ENCODE results near the gene FHL1. TPM values are rescaled to one million over a fixed set of nuclear protein-coding genes. Genes with fewer than 3 reads are reported as not detected.

The FHL1 gene
- total RNA-seq, 6 donors from 2014 or later, result 114 to 426 (median 255) TPM

GRCh38 chrX:136220951-136221350, 73.6 kb downstream of the FHL1 start:
- peaks cover 0 to 18% (median 0%) of the 10 kb centered on the region in 4 donors for H3K36me3 ChIP-seq
- H3K4me1 ChIP-seq, result no peaks in the 10 kb centered on the region
- no peak for TF ChIP-seq CTCF (IDR thresholded peaks at IDR 0.05)
- no peak for TF ChIP-seq POLR2A (IDR thresholded peaks at IDR 0.05)
- no peak for TF ChIP-seq EP300 (IDR thresholded peaks at IDR 0.05)
- TF ChIP-seq POLR2AphosphoS5 (IDR thresholded peaks at IDR 0.05), result no peak
- DNase-seq, result no peak
- WGBS, 2 donors, result 71 to 85% methylated on average over 3 of the region's 3 CpGs
- no peaks in the 10 kb centered on the region for H3K27me3 ChIP-seq
- ATAC-seq (ENCODE audit: low FRiP score in 2 of 2), result no peak
- H3K4me3 ChIP-seq, result no peak overlapping the region
- no peaks in the 10 kb centered on the region for H3K9me3 ChIP-seq
- no peak overlapping the region for H3K27ac ChIP-seq

DNA sequence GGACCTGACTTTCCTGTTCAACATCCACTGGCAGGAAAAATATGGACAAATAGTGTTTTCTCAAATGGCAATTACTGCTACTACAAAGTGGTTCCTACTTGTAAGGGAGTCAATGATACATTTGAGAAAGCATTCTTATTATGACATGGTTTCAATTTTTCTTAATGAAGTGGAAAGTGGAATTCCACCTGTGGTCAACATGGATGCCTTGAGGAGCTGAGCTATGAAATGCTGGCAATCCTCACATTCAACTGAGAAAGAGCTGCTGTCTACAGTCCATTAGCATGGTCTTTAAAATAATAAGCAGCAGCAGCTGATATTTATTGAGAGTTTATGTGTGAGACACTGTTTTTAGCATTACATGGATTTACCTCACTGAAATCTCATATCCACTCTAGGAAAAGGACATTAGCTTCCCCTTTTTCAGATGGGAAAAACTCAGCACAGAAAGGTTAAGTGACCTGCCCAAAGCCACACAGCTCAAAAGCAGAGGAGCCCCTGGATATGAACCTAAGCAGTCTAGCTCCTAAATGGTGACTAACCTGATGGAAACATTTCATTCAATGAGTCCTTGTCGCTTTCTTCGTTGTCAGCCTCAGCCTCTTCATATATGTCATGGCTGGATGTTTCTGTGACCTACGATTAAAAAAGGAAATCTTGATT, 74.6 kb downstream of the FHL1 start:
- ATAC-seq (ENCODE audit: low FRiP score in 2 of 2) (no peak), DNase-seq (no peak)
- Histone ChIP-seq H3K9me3 (no peaks in the 10 kb centered on the region), H3K36me3 (peaks cover 0 to 25% (median 0%) of the 10 kb centered on the region in 4 donors), H3K4me3 (no peak overlapping the region), H3K4me1 (no peaks in the 10 kb centered on the region), H3K27me3 (no peaks in the 10 kb centered on the region), H3K27ac (no peak overlapping the region)
- WGBS, 2 donors, result 91 to 97% methylated on average over 3 of the region's 3 CpGs
- no peak for TF ChIP-seq POLR2AphosphoS5 (IDR thresholded peaks at IDR 0.05)
- TF ChIP-seq POLR2A (IDR thresholded peaks at IDR 0.05), result no peak
- TF ChIP-seq EP300 (IDR thresholded peaks at IDR 0.05), result no peak
- TF ChIP-seq CTCF (IDR thresholded peaks at IDR 0.05), result no peak

DNA sequence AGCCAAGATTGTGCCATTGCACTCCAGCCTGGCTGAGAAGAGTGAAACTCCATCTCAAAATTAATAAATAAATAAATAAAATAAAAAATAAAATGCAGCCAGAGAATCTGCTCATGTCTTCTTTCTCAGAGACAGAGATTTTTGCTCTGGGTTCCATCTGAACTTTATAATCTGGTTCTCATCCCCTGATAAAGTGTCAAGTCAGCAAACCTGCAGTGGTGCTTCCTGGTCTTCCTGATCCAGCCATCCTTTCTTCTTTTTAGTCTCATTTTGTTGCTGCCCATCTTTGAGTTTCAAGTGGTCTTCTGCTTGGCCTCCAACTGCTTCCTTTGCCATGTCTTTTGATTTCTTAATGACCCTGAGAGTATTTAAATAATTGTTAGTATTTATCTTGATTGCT, 79.7 kb downstream of the FHL1 start:
- Histone ChIP-seq H3K4me3 (no peak overlapping the region), H3K36me3 (peaks cover 0 to 26% (median 3%) of the 10 kb centered on the region in 4 donors), H3K27ac (no peak overlapping the region), H3K9me3 (no peaks in the 10 kb centered on the region), H3K27me3 (no peaks in the 10 kb centered on the region), H3K4me1 (no peaks in the 10 kb centered on the region)
- TF ChIP-seq POLR2A (IDR thresholded peaks at IDR 0.05) (no peak), EP300 (IDR thresholded peaks at IDR 0.05) (no peak), POLR2AphosphoS5 (IDR thresholded peaks at IDR 0.05) (no peak), CTCF (IDR thresholded peaks at IDR 0.05) (no peak)
- ATAC-seq (ENCODE audit: low FRiP score in 2 of 2), result no peak
- no peak for DNase-seq

- Histone ChIP-seq H3K9me3 (no peaks in the 10 kb centered on the region), H3K27me3 (no peaks in the 10 kb centered on the region), H3K4me1 (no peaks in the 10 kb centered on the region), H3K27ac (no peak overlapping the region), H3K4me3 (no peak overlapping the region), H3K36me3 (peaks cover 0 to 28% (median 3%) of the 10 kb centered on the region in 4 donors)
- no peak for DNase-seq
- TF ChIP-seq POLR2AphosphoS5 (IDR thresholded peaks at IDR 0.05), result no peak
- no peak for TF ChIP-seq POLR2A (IDR thresholded peaks at IDR 0.05)
- TF ChIP-seq EP300 (IDR thresholded peaks at IDR 0.05), result no peak
- TF ChIP-seq CTCF (IDR thresholded peaks at IDR 0.05), result no peak
- ATAC-seq (ENCODE audit: low FRiP score in 2 of 2), result no peak
- WGBS, 2 donors, result 76 to 81% methylated on average over 8 of the region's 8 CpGs
Observed at GRCh38 chrX:136227948-136228838, 80.9 kb downstream of the FHL1 start.

Measured in upper lobe of left lung (tissue), 6 donors.